Liver (tissue), 9 donors: Measurements from ENCODE around the gene SCAP. TPM values are rescaled to one million over a fixed set of nuclear protein-coding genes. Genes with fewer than 3 reads are reported as not detected.
A peak's percentile ranks its signal among the peaks of the same experiment; 100 is the strongest.

Experiments
- DNase-seq: peaks from one replicate; pipeline ENCODE4 v3.0.0-alpha.2; 2017; ENCODE audit warnings: low spot score
- H3K27ac ChIP-seq, 2 donors: one replicate each; pipeline ENCODE4 v1.7.0; 2013; ENCODE audit warnings: inconsistent platforms in 2 of 2, low read length in 2 of 2, control low read depth in 1 of 2, low read depth in 1 of 2, mild to moderate bottlenecking in 1 of 2
- H3K27me3 ChIP-seq, 4 donors: one replicate each; pipeline versions ENCODE4 v1.6.1 to v1.7.0; 2013; ENCODE audit warnings: low read length in 3 of 4, inconsistent platforms in 1 of 4, mild to moderate bottlenecking in 1 of 4, moderate library complexity in 1 of 4; ENCODE audit not compliant: control insufficient read depth in 4 of 4, insufficient read depth in 4 of 4
- H3K36me3 ChIP-seq, 4 donors: one replicate each; pipeline versions ENCODE4 v1.6.1 to v1.7.0; 2013; ENCODE audit warnings: low read length in 3 of 4, mild to moderate bottlenecking in 3 of 4, low read depth in 1 of 4, moderate library complexity in 1 of 4; ENCODE audit not compliant: control insufficient read depth in 4 of 4, insufficient read depth in 3 of 4
- H3K4me1 ChIP-seq, 4 donors: one replicate each; pipeline versions ENCODE4 v1.6.1 to v1.7.0; 2013; ENCODE audit warnings: low read length in 3 of 4, mild to moderate bottlenecking in 3 of 4, moderate library complexity in 1 of 4; ENCODE audit not compliant: control insufficient read depth in 4 of 4, insufficient read depth in 4 of 4
- H3K4me3 ChIP-seq, 3 donors: one replicate each; pipeline versions ENCODE4 v1.6.1 to v1.7.0; 2013; ENCODE audit warnings: low read length in 3 of 3, control low read depth in 1 of 3, low read depth in 1 of 3, mild to moderate bottlenecking in 1 of 3
- H3K9ac ChIP-seq, 2 donors: one replicate each; pipeline ENCODE4 v1.7.0; 2013; ENCODE audit warnings: low read length in 2 of 2, mild to moderate bottlenecking in 2 of 2, moderate library complexity in 2 of 2, control low read depth in 1 of 2, low read depth in 1 of 2
- H3K9me3 ChIP-seq, 4 donors: one replicate each; pipeline versions ENCODE4 v1.6.1 to v1.7.0; 2013; ENCODE audit warnings: low read length in 3 of 4; ENCODE audit not compliant: control insufficient read depth in 4 of 4
- EGR1 ChIP-seq, 2 donors: IDR thresholded peaks; 2 replicates each; pipeline ENCODE4 v1.6.1; 2016 to 2018; ENCODE audit warnings: antibody characterized with exemption in 2 of 2, low read depth in 2 of 2
- FOXA1 ChIP-seq: IDR thresholded peaks from 2 replicates; pipeline ENCODE4 v1.6.1; 2016; ENCODE audit warnings: antibody characterized with exemption
- FOXA2 ChIP-seq: IDR thresholded peaks from 2 replicates; pipeline ENCODE4 v1.6.1; 2016; ENCODE audit warnings: antibody characterized with exemption
- GABPA ChIP-seq, 2 donors: IDR thresholded peaks in 1 of 2; conservative IDR thresholded peaks in 1 of 2; 2 replicates each; pipeline ENCODE4 v1.6.1; 2016; ENCODE audit warnings: antibody characterized with exemption in 2 of 2, mild to moderate bottlenecking in 1 of 2, moderate library complexity in 1 of 2
- HNF4A ChIP-seq, 2 donors: conservative IDR thresholded peaks; 2 replicates each; pipeline ENCODE4 v1.6.1; 2016; ENCODE audit warnings: antibody characterized with exemption in 2 of 2, mild to moderate bottlenecking in 2 of 2
- HNF4G ChIP-seq: IDR thresholded peaks from 2 replicates; pipeline ENCODE4 v1.6.1; 2016; ENCODE audit warnings: antibody characterized with exemption
- JUND ChIP-seq, 2 donors: IDR thresholded peaks; 2 replicates each; pipeline ENCODE4 v1.6.1; 2016; ENCODE audit warnings: antibody characterized with exemption in 2 of 2
- MAX ChIP-seq: IDR thresholded peaks from 2 replicates; pipeline ENCODE4 v1.6.1; 2016; ENCODE audit warnings: antibody characterized with exemption
- NR2F2 ChIP-seq: IDR thresholded peaks from 2 replicates; pipeline ENCODE4 v1.6.1; 2016; ENCODE audit warnings: antibody characterized with exemption
- RAD21 ChIP-seq, 2 donors: IDR thresholded peaks; 2 replicates each; pipeline ENCODE4 v1.6.1; 2016; ENCODE audit warnings: antibody characterized with exemption in 2 of 2, mild to moderate bottlenecking in 2 of 2
- REST ChIP-seq: IDR thresholded peaks from 2 replicates; pipeline ENCODE4 v1.6.1; 2016; ENCODE audit warnings: antibody characterized with exemption, mild to moderate bottlenecking
- RXRA ChIP-seq, 2 donors: IDR thresholded peaks; 2 replicates each; pipeline ENCODE4 v1.6.1; 2017 to 2018; ENCODE audit warnings: antibody characterized with exemption in 2 of 2, mild to moderate bottlenecking in 1 of 2
- SP1 ChIP-seq: IDR thresholded peaks from 2 replicates; pipeline ENCODE4 v1.6.1; 2018; ENCODE audit warnings: antibody characterized with exemption, mild to moderate bottlenecking
- TAF1 ChIP-seq: conservative IDR thresholded peaks from 2 replicates; pipeline ENCODE4 v1.6.1; 2016; ENCODE audit warnings: antibody characterized with exemption, mild to moderate bottlenecking
- YY1 ChIP-seq: IDR thresholded peaks from 2 replicates; pipeline ENCODE4 v1.6.1; 2016; ENCODE audit warnings: antibody characterized with exemption, mild to moderate bottlenecking
- WGBS: extraction: QIAGEN DNeasy Blood & Tissue Kit; methylation state at CpG from one replicate; pipeline ENCODE4 v1.1.7; 2013; 5-methylcytosine and 5-hydroxymethylcytosine counted together
- polyA plus RNA-seq, 2 donors: library from polyadenylated mRNA; stranded (reverse) in 1 of 2; unstranded in 1 of 2; fragments of 200-250 nt in 1 of 2; fragments of >200 nt in 1 of 2; fragmentation: Nextera tagmentation in 1 of 2; extraction: Ambion mirVana in 1 of 2; gene quantifications; one replicate each; pipeline versions ENCODE4 v1.2.1 to v1.2.3, GENCODE V29; 2013 to 2015
- total RNA-seq, 2 donors: library from RNA; depleted of rRNA; stranded (reverse); fragments of >200 nt; gene quantifications; one replicate each; pipeline ENCODE4 v1.2.3, GENCODE V29; 2014
- TF ChIP-seq, protein P1 (sequence below): IDR thresholded peaks from 2 replicates; pipeline ENCODE4 v1.6.1; 2016; ENCODE audit warnings: antibody characterized with exemption
- TF ChIP-seq, protein P2 (sequence below): fragments of 150-350 bp; IDR thresholded peaks from 2 replicates; pipeline ENCODE4 v1.5.1; 2017; ENCODE audit warnings: improper control_type of control experiment, low read depth, low read length; ENCODE audit not compliant: missing input control
- TF ChIP-seq, protein P3 (sequence below): IDR thresholded peaks from 2 replicates; pipeline ENCODE4 v1.6.1; 2016; ENCODE audit warnings: antibody characterized with exemption
- donor health status: healthy.
- donor health status: healthy.
- donor health status: healthy.
- donor health status: healthy.
- donor health status: healthy.

SCAP gene
- total and polyA plus RNA-seq, 4 donors, result 25.9 to 84.8 (median 59.3) TPM

DNA sequence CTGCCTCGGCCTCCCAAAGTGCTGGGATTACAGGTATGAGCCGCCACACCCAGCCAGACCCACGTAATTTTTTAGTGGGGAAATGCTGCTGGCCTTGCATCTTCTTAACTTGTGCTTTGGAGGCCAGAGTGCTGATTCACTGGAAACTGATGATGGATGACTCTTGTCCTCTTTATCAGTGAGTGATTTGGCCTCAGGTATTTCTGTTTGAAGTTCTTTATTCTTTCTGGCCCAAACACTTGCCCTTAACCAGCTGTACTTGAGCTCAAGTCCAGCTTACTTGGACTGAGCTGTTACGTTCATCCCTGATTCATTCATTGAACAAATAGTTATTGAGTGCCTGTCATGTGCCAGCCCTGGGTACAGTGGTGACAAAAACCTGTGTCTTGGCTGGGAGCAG, 90.7 kb downstream of the SCAP start:
- Histone ChIP-seq H3K36me3 (peaks cover 0 to 5% (median 1%) of the 10 kb centered on the region in 4 donors), H3K4me1 (peaks cover 3 to 17% (median 10%) of the 10 kb centered on the region in 4 donors), H3K27me3 (no peaks in the 10 kb centered on the region), H3K27ac (peak overlapping the region; percentile 31 to 44), H3K9ac (no peak overlapping the region), H3K9me3 (no peaks in the 10 kb centered on the region), H3K4me3 (no peak overlapping the region)
- WGBS, result 86% methylated on average over 4 of the region's 4 CpGs
- DNase-seq, result no peak
- TF ChIP-seq YY1, result no peak
- TF ChIP-seq, protein P1, sequence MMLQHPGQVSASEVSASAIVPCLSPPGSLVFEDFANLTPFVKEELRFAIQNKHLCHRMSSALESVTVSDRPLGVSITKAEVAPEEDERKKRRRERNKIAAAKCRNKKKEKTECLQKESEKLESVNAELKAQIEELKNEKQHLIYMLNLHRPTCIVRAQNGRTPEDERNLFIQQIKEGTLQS, result no peak
- no peak for TF ChIP-seq HNF4G
- no peak for TF ChIP-seq REST
- TF ChIP-seq FOXA2, result no peak
- TF ChIP-seq GABPA (IDR thresholded peaks at IDR 0.05 in 1 of 2, conservative IDR thresholded peaks at IDR 0.05 in 1 of 2), result no peak
- TF ChIP-seq TAF1, result no peak
- no peak for TF ChIP-seq RAD21 (IDR thresholded peaks at IDR 0.05)
- no peak for TF ChIP-seq RXRA (IDR thresholded peaks at IDR 0.05)
- TF ChIP-seq HNF4A (conservative IDR thresholded peaks at IDR 0.05), result no peak
- TF ChIP-seq FOXA1, result no peak
- TF ChIP-seq MAX, result no peak
- no peak for TF ChIP-seq NR2F2
- no peak for TF ChIP-seq EGR1 (IDR thresholded peaks at IDR 0.05; ENCODE audit: low read depth in 2 of 2)
- TF ChIP-seq JUND (IDR thresholded peaks at IDR 0.05), result no peak
- TF ChIP-seq SP1, result no peak
- TF ChIP-seq, protein P2, sequence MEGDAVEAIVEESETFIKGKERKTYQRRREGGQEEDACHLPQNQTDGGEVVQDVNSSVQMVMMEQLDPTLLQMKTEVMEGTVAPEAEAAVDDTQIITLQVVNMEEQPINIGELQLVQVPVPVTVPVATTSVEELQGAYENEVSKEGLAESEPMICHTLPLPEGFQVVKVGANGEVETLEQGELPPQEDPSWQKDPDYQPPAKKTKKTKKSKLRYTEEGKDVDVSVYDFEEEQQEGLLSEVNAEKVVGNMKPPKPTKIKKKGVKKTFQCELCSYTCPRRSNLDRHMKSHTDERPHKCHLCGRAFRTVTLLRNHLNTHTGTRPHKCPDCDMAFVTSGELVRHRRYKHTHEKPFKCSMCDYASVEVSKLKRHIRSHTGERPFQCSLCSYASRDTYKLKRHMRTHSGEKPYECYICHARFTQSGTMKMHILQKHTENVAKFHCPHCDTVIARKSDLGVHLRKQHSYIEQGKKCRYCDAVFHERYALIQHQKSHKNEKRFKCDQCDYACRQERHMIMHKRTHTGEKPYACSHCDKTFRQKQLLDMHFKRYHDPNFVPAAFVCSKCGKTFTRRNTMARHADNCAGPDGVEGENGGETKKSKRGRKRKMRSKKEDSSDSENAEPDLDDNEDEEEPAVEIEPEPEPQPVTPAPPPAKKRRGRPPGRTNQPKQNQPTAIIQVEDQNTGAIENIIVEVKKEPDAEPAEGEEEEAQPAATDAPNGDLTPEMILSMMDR, result no peak
- TF ChIP-seq, protein P3, sequence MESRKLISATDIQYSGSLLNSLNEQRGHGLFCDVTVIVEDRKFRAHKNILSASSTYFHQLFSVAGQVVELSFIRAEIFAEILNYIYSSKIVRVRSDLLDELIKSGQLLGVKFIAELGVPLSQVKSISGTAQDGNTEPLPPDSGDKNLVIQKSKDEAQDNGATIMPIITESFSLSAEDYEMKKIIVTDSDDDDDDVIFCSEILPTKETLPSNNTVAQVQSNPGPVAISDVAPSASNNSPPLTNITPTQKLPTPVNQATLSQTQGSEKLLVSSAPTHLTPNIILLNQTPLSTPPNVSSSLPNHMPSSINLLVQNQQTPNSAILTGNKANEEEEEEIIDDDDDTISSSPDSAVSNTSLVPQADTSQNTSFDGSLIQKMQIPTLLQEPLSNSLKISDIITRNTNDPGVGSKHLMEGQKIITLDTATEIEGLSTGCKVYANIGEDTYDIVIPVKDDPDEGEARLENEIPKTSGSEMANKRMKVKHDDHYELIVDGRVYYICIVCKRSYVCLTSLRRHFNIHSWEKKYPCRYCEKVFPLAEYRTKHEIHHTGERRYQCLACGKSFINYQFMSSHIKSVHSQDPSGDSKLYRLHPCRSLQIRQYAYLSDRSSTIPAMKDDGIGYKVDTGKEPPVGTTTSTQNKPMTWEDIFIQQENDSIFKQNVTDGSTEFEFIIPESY, result no peak
